ENCODE data around the gene STX19. TPM values are rescaled to one million over a fixed set of nuclear protein-coding genes. Genes with fewer than 3 reads are reported as not detected.
"Not testable (repeated sequence)": the region's sequence is repeated elsewhere in the genome, so short reads cannot be mapped to it uniquely, and the experiment has no call there.

The STX19 gene
- total RNA-seq, 1 experiment from 2014 or later: not detected

DNA sequence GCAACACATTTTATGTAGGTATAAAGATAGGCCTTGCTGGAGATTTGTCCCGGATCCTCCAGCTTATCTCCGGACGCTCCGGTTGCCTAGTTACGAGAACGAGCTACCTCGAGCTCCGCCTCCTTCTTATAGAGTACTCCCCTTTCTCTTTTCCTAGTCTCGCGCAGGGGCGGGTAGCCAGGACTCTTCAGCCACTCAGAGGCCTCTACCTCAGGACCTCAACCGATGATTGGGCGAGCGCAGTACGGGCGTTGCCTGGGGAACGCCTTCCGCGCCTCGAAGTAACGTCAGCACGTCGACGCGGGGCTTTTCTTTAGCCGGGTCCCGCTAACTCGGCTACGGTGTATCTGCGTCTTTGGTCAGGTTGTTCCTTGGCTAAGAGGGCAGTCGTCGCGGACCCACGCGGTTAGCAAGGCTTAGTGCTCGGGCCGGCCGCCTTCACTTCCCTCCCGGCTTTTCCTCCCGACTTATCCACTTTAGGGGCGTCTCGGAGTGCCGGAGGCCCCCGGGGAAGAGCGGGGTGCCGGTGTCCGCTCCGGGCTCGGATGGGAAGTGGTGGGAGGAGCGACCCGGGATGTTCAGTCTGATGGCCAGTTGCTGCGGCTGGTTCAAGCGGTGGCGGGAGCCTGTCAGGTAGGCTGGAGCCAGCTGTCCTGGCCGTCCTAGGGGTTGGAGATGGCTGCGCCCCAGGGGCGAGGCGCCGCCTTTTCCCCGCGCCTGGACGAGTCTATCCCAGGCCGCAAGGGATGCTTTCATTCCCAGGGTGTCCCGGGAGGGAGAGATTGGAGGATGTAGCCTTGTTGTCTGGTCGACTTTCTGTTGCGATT, 48.3 kb downstream of the STX19 start, which contains the start of gene ARL13B:
Gene ARL13B, plus strand, starts transcription at position 306 of the 827 bp plus-strand sequence. Its CDS starts 269 bp downstream, at position 575.
- DNase-seq (ENCODE audit: low spot score): peak; percentile 99

- peak; percentile 60 for DNase-seq (ENCODE audit: low spot score)
These were observed 55.0 kb downstream of the STX19 start, which contains the start of gene PROS1 for GRCh38 chr3:93973131-93974126. Gene PROS1 (minus strand): TSS chr3:93973896. CDS start chr3:93973749, 147 bp downstream.

DNA sequence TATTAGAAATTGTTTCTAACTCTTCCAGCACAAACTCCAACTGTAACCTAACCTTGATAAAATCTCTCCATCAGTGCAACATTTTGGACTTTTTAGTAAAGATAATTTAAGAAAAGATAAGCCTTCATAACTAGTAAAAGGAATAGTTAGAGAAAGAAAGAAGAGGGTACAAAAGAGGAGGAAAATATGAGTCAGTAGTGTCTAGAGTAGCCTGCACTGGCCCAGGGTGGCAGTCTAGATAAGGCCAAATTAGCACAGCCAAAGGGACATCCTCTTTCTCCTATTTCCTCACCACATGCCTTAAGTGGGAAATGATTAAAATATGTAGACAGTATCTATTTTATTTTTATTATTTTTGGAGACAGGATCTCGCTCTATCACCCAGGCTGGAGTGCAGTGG, 58.4 kb downstream of the STX19 start:
- no peak for DNase-seq (ENCODE audit: low spot score)

DNA sequence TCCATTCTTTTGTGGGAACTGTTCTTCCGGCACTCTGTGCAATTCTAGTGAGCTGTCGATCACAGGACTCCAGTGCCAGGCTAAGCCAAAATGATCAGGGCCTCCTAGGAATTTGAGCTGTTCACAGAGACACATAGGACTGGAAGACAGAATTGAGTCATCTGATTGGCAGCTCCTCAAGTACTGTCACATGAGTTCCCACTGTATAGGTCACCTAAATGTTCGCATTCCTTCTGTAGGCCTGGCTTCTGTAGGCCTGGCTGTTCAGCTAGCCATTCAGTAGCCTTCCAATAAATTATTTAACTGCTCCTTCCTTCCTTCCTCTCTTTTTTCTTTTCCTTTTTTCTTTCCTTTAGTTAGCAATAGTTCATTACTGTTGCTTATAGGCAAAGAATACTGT, 59.0 kb downstream of the STX19 start:
- DNase-seq (ENCODE audit: low spot score): peak; percentile 7

DNA sequence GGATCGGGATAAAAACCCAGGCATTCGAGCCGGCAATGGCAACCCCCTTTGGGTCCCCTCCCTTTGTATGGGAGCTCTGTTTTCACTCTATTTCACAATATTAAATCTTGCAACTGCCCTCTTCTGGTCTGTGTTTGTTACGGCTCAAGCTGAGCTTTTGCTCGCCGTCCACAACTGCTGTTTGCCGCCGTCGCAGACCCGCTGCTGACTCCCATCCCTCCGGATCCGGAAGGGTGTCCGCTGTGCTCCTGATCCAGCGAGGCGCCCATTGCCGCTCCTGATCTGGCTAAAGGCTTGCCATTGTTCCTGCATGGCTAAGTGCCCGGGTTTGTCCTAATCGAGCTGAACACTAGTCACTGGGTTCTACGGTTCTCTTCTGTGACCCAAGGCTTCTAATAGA, 63.3 kb downstream of the STX19 start:
- DNase-seq (ENCODE audit: low spot score): not testable (repeated sequence)

Other genes starting within 250 kb of the STX19 start
- gene PROS1, start 54.7 kb downstream of the STX19 start, total RNA-seq (2014; rRNA removed; shearing (Covaris generic)): 10.3 and 10.9 TPM in 2 replicates
- gene ARL13B, start 48.4 kb downstream of the STX19 start, total RNA-seq (2014; rRNA removed; shearing (Covaris generic)): 6.8 and 8.6 TPM in 2 replicates
- gene DHFR2, start 34.3 kb upstream of the STX19 start, total RNA-seq (2014; rRNA removed; shearing (Covaris generic)): 3.9 and 5.8 TPM in 2 replicates
- gene NSUN3, start 34.5 kb upstream of the STX19 start, total RNA-seq (2014; rRNA removed; shearing (Covaris generic)): 6.7 and 13.3 TPM in 2 replicates